ENCODE measurements around the gene ZNF644.

Gene ZNF644

GRCh38 chr1:90989302-90989701, 32.5 kb downstream of the ZNF644 start:
- Histone ChIP-seq H3K27ac (no peak overlapping the region), H3K4me3 (ENCODE audit: low read depth, low read length) (no peak overlapping the region), H3K27me3 (replicated peaks) (no peaks in the 10 kb centered on the region), H3K36me3 (replicated peaks) (no peaks in the 10 kb centered on the region)
- in situ Hi-C loops (cut with HindIII; ENCODE audit: low pct_ligation_motif_present, low sequenced_read_pairs), result no loop called here
- TF ChIP-seq CTCF (IDR thresholded peaks at IDR 0.05; ENCODE audit: low read depth, low read length, missing control alignments), result no peak
- no peak for DNase-seq

GRCh38 chr1:90987841-90988240, 34.0 kb downstream of the ZNF644 start:
- Histone ChIP-seq H3K27me3 (replicated peaks) (no peaks in the 10 kb centered on the region), H3K4me3 (ENCODE audit: low read depth, low read length) (no peak overlapping the region), H3K27ac (no peak overlapping the region), H3K36me3 (replicated peaks) (no peaks in the 10 kb centered on the region)
- DNase-seq, result no peak
- TF ChIP-seq CTCF (IDR thresholded peaks at IDR 0.05; ENCODE audit: low read depth, low read length, missing control alignments), result no peak
- in situ Hi-C loops (cut with HindIII; ENCODE audit: low pct_ligation_motif_present, low sequenced_read_pairs), result no loop called here

GRCh38 chr1:90986953-90987352, 34.9 kb downstream of the ZNF644 start:
- TF ChIP-seq CTCF (IDR thresholded peaks at IDR 0.05; ENCODE audit: low read depth, low read length, missing control alignments), result no peak
- no peak overlapping the region for H3K27ac ChIP-seq
- in situ Hi-C loops (cut with HindIII; ENCODE audit: low pct_ligation_motif_present, low sequenced_read_pairs), result no loop called here
- H3K27me3 ChIP-seq (replicated peaks), result no peaks in the 10 kb centered on the region
- no peak for DNase-seq
- H3K36me3 ChIP-seq (replicated peaks), result no peaks in the 10 kb centered on the region
- H3K4me3 ChIP-seq (ENCODE audit: low read depth, low read length), result no peak overlapping the region

- TF ChIP-seq CTCF (IDR thresholded peaks at IDR 0.05; ENCODE audit: low read depth, low read length, missing control alignments), result no peak
- Histone ChIP-seq H3K4me3 (ENCODE audit: low read depth, low read length) (no peak overlapping the region), H3K36me3 (replicated peaks) (peaks cover 2% of the 10 kb centered on the region), H3K27ac (no peak overlapping the region), H3K27me3 (replicated peaks) (no peaks in the 10 kb centered on the region)
- no peak for DNase-seq
- in situ Hi-C loops (cut with HindIII; ENCODE audit: low pct_ligation_motif_present, low sequenced_read_pairs), result no loop called here
These were observed 44.3 kb downstream of the ZNF644 start for GRCh38 chr1:90977522-90977921.

GRCh38 chr1:90973897-90974798, 47.7 kb downstream of the ZNF644 start:
- in situ Hi-C loops (cut with HindIII; ENCODE audit: low pct_ligation_motif_present, low sequenced_read_pairs), result no loop called here
- TF ChIP-seq CTCF (IDR thresholded peaks at IDR 0.05; ENCODE audit: low read depth, low read length, missing control alignments), result no peak
- H3K27ac ChIP-seq, result no peak overlapping the region
- peaks cover 2% of the 10 kb centered on the region for H3K36me3 ChIP-seq (replicated peaks)
- no peak overlapping the region for H3K4me3 ChIP-seq (ENCODE audit: low read depth, low read length)
- H3K27me3 ChIP-seq (replicated peaks), result no peaks in the 10 kb centered on the region
- DNase-seq, result no peak

Measured in brain microvascular endothelial cell (primary cell).